HPDE6-E6E7 (cell line): ENCODE results near the gene PTPRQ.
"Not testable (repeated sequence)": the region's sequence is repeated elsewhere in the genome, so short reads cannot be mapped to it uniquely, and the experiment has no call there.

Experiments used
- DNase-seq: peaks from one replicate; pipeline ENCODE4 v3.0.0; 2011; ENCODE audit warnings: missing footprints; ENCODE audit errors: extremely low spot score

Gene PTPRQ, protein sequence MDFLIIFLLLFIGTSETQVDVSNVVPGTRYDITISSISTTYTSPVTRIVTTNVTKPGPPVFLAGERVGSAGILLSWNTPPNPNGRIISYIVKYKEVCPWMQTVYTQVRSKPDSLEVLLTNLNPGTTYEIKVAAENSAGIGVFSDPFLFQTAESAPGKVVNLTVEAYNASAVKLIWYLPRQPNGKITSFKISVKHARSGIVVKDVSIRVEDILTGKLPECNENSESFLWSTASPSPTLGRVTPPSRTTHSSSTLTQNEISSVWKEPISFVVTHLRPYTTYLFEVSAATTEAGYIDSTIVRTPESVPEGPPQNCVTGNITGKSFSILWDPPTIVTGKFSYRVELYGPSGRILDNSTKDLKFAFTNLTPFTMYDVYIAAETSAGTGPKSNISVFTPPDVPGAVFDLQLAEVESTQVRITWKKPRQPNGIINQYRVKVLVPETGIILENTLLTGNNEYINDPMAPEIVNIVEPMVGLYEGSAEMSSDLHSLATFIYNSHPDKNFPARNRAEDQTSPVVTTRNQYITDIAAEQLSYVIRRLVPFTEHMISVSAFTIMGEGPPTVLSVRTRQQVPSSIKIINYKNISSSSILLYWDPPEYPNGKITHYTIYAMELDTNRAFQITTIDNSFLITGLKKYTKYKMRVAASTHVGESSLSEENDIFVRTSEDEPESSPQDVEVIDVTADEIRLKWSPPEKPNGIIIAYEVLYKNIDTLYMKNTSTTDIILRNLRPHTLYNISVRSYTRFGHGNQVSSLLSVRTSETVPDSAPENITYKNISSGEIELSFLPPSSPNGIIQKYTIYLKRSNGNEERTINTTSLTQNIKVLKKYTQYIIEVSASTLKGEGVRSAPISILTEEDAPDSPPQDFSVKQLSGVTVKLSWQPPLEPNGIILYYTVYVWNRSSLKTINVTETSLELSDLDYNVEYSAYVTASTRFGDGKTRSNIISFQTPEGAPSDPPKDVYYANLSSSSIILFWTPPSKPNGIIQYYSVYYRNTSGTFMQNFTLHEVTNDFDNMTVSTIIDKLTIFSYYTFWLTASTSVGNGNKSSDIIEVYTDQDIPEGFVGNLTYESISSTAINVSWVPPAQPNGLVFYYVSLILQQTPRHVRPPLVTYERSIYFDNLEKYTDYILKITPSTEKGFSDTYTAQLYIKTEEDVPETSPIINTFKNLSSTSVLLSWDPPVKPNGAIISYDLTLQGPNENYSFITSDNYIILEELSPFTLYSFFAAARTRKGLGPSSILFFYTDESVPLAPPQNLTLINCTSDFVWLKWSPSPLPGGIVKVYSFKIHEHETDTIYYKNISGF (N-terminal part only)

DNA sequence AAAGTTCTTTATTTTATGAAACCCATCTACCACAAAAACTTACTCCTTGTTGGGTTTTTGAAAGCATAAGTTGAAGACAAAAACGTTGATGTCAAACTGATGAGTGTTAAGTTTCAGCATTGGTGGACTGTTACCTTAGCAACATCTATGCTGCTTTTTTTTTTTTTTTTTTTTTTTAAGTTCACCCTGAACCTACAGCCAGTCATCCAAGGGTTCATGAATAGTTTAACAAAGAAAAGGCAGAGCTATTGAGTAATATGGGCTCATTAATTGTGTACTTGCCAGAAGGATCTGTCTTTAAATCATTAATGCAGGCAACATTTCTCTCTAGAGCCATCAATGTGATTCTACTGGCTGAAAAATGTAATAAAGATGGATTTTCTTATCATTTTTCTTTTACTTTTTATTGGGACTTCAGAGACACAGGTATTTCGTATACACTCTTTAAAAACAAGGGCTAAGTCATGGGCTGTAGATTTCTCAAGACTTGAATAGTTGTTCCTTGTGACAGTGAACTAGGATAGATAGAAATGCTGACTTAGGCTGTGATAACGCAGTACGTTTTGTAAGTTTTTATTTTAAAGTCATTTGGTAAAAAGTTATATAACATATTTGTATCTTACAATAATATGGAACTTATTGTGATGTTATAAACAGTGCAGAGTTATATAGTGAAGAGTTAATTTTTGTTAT is at the start of gene PTPRQ:
Gene PTPRQ, plus strand, starts transcription at position 262 of the 693 bp plus-strand sequence. Its CDS starts 111 bp downstream, at position 373.
- no peak for DNase-seq

DNA sequence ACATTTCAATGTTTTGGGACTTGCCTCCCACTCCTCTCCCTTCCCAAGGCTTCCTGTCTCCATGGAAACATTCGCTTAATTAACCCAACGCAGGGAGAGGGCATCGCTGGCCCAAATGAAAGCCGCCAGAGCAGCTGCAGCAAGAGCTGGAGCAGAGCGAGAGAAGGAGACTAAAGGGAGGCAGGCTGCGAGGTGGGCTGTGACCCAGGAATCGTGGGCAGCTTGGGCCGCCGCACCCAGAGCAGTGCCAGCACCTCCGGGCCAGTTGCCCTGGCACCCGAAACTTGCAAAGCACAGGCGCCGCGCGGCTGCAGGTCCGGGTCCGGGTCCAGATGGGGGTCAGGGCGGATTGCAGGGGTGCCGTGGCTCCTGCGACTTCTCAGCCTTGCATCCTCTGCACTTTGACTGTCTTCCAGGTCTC is 43.5 kb upstream of the PTPRQ start:
- DNase-seq: no peak

DNA sequence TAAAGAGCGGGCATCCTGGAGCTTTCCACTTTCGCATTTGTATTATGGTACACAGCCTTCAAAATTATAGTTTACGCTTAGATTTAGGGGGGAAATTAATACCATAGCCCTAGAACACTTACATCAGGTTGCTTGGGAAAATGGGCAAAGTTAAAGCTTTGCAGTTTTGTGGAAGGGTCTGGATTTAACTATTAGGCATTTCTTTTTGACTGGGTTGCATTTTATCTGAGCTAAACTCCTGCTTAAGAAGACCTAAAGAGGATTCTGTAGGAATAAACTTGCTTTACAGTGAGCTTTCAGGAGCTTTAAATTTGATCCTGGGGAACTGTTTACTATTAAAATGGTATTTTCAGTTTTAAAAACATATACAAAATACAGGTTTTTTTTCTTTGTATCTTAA is 42.8 kb upstream of the PTPRQ start:
- no peak for DNase-seq

DNA sequence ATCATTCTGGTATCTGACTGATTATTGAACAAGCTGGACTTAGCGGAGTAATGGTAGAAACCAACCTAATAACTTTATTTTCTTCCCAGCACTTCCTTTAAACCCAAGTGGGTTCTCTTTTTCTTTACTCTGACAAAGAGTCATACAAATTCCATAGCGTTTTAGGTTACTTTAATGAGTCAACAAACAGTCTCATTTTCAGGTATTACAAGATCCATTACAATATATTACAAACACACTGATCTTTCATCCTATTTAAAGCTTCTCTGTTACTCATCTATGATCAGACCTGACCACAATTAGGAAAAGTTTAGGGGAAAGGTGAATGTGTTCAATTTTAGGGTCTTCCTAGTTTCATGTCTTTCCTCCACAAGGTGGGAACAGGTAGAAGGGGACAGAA is 39.4 kb upstream of the PTPRQ start:
- no peak for DNase-seq

DNA sequence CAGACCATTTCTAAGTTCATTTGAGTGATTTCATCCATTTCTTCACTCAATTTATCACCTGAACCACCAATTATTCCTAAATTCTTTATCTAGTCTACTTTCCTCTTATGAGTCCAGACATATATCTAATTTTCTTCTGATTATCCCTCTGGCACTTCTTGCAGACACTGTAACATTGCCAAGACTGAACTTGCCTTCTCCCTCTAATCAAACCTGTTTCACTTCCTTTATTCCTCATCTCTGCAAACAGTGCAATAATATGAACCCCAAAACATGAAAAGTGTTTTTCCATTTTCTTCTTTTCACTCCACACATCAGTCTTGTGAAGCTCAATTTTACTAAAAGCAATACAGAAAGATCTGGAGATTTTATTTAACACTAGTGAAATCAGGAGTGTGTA is 37.8 kb upstream of the PTPRQ start:
- DNase-seq: no peak

DNA sequence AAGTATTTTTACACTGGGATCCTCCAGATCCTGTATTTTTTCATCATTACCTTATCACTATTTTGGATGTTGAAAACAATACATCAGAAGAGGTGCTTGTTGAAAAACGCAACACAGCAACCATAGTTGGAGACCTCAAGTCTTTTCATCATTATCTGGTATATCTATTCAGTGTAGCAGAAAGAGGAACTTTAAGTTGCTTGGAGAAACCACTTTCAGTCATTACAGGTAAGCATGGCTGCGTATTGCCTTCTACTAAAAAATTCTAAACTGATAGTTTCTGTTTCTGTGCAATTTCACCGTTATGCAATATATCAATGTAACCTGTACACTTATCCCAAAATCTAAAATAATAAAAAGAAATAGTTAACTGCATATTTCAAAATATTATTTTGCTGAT is 32.2 kb upstream of the PTPRQ start:
- DNase-seq: no peak

DNA sequence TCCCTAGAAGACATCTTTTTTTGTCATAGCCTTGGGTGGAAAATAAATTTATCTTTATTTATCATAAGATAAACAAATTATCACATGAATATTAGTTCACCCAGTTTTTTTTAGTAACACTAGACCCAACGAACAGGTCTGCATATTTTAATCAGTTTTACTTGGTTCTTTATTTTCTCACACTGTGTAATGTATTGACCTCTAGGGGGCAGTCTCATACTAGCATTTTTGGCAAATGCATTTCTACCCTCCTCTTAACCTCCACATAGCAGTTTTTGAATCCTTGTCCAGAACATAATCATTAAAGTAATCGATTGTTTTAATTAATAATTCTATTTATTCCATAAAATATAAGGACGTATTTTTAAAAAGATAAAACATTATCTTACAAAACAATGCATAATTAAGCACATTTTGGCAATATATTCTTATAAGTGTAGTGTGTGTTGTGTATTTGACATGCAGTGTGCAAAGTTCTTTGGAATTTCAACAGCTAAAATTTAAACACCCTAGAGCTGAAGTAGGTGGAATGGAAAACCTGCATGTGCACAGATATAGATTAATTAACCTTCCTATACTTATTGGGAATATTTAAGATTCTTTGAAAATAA is 31.6 kb upstream of the PTPRQ start:
- DNase-seq: peak; percentile 6

DNA sequence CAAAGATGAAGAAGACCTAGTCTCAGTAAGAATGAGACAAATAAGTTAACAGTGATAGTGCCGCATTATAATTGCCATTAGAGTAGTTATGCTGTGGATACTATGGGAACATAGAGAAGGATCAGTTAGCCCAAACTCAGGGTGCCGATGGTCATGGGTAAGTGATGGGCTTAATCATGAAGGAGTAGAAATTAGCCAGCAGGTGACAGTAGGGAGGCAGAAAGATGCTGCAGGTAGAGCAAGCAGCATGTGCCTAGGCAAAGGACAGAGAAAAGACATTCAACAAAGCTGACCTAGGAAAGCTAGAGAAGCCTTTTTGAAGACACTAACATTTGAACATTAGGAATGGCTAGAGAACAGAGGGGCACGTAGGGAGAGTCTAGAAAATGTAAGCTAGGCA is 30.6 kb upstream of the PTPRQ start:
- DNase-seq: no peak

DNA sequence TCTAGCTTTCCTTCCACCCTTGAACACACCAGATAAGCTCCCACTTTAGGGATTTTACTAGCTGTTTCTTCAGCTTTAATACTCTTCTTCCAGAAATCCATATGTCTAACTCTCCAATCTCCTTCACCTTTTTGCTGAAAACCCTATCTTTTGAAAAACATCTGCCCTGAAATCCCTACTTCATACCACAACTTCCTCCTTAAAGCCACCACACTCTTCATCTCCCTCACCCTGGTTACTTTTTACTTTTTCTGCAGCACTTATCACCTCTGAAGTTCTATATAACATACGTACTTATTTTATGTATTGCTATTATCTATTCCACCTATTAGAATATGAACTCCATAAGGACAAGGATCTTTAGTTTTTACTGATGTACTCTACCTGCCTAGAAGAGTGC is 28.6 kb upstream of the PTPRQ start:
- no peak for DNase-seq

DNA sequence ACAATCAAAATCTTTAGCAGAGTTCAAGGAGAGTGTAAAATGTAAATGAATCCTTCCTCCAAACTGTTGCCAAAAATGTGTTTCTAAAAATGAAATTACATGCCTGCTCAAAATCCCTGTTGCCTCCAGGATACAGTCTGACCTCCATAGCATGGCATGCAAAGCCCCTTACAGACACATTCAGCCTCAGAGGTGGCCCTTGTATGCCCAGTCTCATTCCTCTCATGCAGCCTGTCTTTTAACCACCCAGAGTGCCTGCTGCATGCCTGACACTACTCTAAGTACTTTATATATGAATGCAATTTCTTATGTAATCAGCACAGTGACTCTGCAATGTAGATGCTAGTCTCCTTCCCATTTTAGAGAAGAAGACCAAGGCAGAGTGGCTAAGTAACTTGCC is 24.4 kb upstream of the PTPRQ start:
- DNase-seq: no peak

DNA sequence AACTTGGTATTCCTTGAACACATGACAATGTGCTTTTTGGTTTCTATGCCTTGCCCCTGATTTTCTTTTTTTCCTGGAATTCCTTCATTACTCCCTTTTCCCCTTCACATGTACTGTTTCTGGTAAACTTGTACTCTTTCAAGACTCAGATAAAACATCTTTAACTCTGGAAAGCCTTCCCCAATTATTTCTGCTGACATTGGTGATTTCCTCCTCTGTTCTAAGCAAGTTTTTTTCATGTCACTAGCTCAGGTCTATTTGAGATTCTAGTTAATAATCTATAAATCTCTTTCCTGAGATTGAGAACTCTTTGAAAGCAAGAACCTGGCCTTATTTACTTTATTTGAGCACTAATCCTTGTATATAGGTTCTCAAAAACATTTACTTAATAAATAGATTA is 24.0 kb upstream of the PTPRQ start:
- no peak for DNase-seq

DNA sequence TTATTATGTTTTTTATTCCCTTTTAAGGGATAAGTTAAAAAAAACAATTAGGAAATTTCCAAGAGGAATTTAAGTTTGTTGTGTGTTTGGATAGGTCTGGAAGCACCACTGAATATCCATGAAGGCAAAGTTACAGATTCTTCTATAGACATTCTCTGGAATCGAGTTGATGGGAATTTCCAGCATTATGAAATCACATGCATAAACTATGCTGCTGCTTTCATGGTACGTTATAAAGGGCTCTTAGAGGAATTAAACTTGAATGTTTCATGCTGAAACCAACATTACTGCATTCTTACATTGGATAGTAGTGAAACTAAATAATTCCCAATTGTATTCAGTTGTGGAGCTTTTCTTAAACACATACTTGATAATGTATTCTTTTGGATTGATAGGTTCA is 21.5 kb upstream of the PTPRQ start:
- DNase-seq: no peak

DNA sequence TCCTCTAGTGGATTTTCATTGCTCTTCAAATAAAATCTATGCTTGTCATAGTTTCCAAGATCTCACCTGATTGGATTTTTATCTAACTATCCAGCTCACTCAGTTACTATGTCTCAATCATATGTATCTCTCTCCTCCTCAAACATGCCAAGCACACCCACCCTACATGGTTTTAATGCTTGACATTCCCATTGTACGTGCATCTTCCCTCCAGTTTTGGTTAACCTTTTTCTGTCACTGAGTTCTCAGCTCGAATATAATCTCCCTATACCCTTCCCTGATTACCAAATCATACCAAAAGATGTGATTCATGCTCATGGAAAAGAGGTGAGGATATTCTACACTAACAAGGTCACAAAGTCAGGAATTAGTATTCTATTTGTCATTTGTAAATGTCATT is 12.0 kb upstream of the PTPRQ start:
- DNase-seq: no peak

DNA sequence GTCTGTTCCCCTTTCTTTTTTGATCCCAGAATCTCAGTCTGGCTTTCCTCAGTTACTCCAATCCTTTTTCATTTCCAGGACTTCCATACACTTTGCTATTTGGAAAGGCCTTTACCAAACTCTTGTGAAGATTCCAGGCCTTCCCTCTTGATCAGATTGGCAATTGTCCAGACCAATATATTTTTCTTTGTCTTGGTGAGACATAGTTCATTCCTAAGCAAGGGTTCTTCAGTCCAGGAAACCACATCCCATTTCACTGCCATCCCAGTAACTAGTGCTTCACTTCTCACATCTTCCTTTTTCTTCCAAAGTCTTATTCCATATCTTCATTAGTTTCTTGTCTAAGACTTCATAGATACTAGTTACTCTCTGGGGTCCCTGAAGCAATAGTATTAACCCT is 2.1 kb upstream of the PTPRQ start:
- DNase-seq: no peak

DNA sequence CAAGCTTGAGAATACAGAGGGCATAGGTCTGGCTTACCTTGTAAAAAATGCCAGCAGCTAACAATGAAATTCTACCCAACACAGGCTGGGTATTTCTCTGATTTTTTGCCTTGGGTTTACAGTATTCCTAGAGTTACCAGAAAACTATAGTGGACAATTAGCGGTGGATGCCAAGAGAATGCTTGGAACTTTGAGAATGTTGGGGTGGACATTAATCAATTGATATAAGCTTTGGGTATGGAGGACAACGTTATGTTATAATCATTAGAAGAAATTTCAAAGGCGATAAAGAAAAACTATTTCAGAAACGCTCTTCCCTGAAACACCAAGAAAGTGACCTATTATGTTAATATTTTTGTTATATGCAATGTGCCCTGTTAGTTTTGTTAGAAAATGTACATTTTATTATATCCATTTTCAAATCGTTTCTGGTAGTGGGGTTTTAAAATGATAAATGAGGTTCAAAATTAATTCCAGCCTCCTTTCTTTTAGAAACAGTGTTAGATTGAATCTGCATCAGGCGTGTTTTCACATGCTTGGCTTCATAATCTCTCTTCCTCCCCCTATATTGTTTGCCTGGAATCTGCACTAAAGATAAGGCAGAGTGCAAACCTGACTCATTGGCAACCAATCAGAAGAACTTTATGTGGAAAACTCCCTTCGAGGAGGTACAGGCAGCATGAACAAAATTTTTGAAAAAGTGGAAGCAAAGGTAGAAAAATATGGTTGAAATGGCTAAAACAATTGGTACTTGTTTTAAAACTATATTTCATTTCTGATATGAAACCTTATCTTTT is 1.4 kb upstream of the PTPRQ start:
- DNase-seq: peak; percentile 34

DNA sequence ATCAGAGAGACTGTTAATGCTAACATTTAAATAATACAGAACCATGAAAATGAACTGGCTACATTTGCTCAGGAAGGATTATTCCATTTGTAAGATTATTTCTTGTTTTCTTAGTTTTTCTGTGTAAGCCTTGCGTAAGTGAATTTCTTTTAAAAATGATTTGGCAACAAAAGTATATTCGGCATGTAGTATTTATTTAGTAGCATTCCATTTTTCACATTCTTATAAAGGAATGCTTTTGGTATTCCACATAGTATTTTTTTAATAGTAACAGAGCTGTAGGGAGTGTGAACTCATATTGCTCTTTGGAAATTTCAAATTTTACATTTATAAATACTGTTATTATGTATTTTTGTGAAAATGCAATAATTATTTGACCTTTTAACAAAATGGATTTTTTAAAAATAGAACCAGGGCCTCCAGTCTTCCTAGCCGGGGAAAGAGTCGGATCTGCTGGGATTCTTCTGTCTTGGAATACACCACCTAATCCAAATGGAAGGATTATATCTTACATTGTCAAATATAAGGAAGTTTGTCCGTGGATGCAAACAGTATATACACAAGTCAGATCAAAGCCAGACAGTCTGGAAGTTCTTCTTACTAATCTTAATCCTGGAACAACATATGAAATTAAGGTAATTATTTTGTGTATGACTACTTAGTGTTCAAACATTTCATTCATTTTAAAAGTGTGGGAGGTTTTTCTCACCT is 1.2 kb downstream of the PTPRQ start:
- DNase-seq: no peak

DNA sequence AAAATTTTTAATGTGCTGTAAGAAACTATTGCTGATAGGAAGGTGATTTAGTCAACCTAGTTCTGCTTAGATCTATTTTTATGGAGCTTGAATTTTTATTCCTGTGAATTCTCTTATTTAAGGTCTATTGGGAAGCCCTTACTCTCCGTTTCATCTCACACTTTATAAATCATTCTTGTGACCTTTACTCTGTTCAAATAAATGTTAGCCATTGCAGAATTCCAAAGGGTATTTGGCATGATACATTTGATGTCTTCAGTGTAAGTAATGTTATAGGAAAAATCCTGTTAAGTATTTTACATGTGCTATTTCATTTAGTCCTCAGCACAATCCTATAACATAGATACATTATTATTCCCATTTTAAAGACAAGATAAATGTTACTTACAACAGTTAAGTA is 12.5 kb downstream of the PTPRQ start:
- no peak for DNase-seq

DNA sequence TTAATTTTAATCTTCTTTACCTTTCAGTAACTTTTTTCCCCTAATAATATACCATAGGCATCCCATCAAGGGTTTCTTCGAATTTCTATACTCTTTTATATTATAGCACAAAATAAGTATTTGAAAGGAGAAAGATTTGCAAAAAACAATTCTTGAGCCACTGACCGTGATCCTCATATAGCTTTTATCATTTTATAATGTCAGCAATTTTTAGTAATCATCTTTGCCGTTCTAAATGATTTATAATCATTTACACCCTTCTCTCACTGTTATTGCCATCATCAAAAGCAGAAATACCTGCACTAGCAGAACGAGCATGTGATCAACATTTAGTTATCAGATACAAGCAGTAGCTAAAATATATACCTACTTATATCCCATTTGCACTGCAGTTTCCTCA is 16.9 kb downstream of the PTPRQ start:
- no peak for DNase-seq

DNA sequence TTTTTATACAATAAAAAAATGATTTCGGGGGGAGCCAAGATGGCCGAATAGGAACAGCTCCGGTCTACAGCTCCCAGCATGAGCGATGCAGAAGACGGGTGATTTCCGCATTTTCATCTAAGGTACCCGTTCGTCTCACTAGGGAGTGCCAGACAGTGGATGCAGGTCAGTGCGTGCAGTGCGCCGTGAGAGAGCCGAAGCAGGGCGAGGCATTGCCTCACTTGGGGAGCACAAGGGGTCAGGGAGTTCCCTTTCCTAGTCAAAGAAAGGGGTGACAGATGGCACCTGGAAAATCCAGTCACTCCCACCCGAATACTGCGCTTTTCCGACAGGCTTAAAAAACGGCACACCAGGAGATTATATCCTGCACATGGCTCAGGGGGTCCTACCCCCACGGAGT is 17.8 kb downstream of the PTPRQ start:
- DNase-seq: not testable (repeated sequence)

DNA sequence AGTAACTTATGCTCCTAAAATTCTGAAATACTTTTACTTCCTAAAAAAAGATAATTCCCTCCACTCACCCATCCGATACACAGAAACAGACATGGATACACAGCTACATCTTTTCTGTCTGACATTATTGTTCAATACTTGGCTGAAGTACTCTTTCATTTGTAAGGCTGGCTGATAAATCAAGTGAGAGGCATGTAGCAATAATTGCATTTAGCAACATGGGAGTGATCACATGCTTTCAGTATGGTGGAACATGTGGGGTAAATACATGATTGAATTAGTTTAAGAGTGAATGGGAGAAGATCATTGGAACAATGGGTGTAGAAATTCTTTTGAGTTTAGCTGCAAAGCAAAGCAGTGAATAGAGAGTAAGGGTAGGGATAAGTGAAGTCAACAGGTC is 25.6 kb downstream of the PTPRQ start:
- DNase-seq: no peak
